HepG2 (cell line): ENCODE data around the gene TLL2. TPM values are rescaled to one million over a fixed set of nuclear protein-coding genes. Genes with fewer than 3 reads are reported as not detected.

Source experiments
- ATAC-seq: fragments of 200-7000 bp; cut with Tn5 transposase; 3 replicates; pipeline ENCODE4 v1.9.1; 2020; ENCODE audit warnings: mild to moderate bottlenecking, moderate library complexity
- BruUV-seq: library from RNA; stranded (reverse); fragments of 400-500 nt; replicated peaks from 2 replicates; lab custom pipeline; 2021; lab: Mats Ljungman, UMichigan
- CTCF ChIA-PET: fragments of 300-600 bp; formaldehyde crosslinking; extraction: SDS; loops from one replicate; lab custom pipeline; 2021; ENCODE audit warnings: low total read pairs, inconsistent platforms, low intra/inter-chr PET ratio; lab: Yijun Ruan, JAX
- POLR2A ChIA-PET: fragments of 350-600 bp; sonication (Branson Sonifier 250); formaldehyde crosslinking; loops from one replicate; lab custom pipeline; 2020; ENCODE audit warnings: antibody characterized with exemption, inconsistent platforms; lab: Yijun Ruan, JAX
- DNase-seq: peaks from one replicate; pipeline ENCODE4 v3.0.0-alpha.2; 2015; ENCODE audit warnings: low spot score
- FAIRE-seq: peaks from 3 replicates; lab custom pipeline; 2011; peaks lifted over from hg19 to GRCh38; lab: Jason Lieb, UNC
- H2AFZ ChIP-seq: one replicate; pipeline ENCODE4 v1.6.1; 2011; ENCODE audit warnings: low read length, inconsistent platforms
- H3K27ac ChIP-seq: fragments of 300-600 bp; 3 replicates; pipeline ENCODE4 v1.8.0; 2011; ENCODE audit warnings: mixed run types, mild to moderate bottlenecking, mixed read lengths, low read length, inconsistent platforms; ENCODE audit not compliant: insufficient read depth; ENCODE audit errors: extremely low read length
- H3K27me3 ChIP-seq, 2 experiments: fragments of 200-600 bp in 1 of 2; 2 replicates in 1 of 2; 3 replicates in 1 of 2; pipeline versions ENCODE4 v1.6.0 to v1.8.0; 2011; ENCODE audit warnings: low read length in 2 of 2, mild to moderate bottlenecking in 2 of 2, moderate library complexity in 2 of 2, inconsistent platforms in 1 of 2; ENCODE audit not compliant: insufficient read depth in 2 of 2, control insufficient read depth in 1 of 2
- H3K36me3 ChIP-seq, 2 experiments: fragments of 200-600 bp in 1 of 2; replicated peaks in 1 of 2; 2 replicates in 1 of 2; 3 replicates in 1 of 2; pipeline versions ENCODE4 v1.5.1 to v1.8.0; 2011; ENCODE audit warnings: low read length in 2 of 2, inconsistent platforms in 1 of 2; ENCODE audit not compliant: insufficient read depth in 2 of 2, control insufficient read depth in 1 of 2
- H3K4me1 ChIP-seq: 2 replicates; pipeline ENCODE4 v1.5.1; 2012; ENCODE audit warnings: low read length, inconsistent platforms; ENCODE audit not compliant: insufficient read depth
- H3K4me2 ChIP-seq: 2 replicates; pipeline ENCODE4 v1.6.0; 2011; ENCODE audit warnings: low read depth, low read length, inconsistent platforms
- H3K4me3 ChIP-seq, 3 experiments: fragments of 200-600 bp in 1 of 3; sonication (generic), shearing (Covaris generic) in 1 of 3; replicated peaks in 1 of 3; 2 replicates each; pipeline ENCODE4 v1.5.1; 2011 to 2016; ENCODE audit warnings: low read length in 3 of 3, inconsistent platforms in 2 of 3, low read depth in 2 of 3, mild to moderate bottlenecking in 2 of 3, control low read depth in 1 of 3, mixed read lengths in 1 of 3; ENCODE audit not compliant: insufficient read depth in 1 of 3
- H3K79me2 ChIP-seq: one replicate; pipeline ENCODE4 v1.6.1; 2011; ENCODE audit warnings: low read length, inconsistent platforms; ENCODE audit not compliant: insufficient read depth
- H3K9ac ChIP-seq: 2 replicates; pipeline ENCODE4 v1.6.0; 2011; ENCODE audit warnings: mild to moderate bottlenecking, low read depth, low read length, inconsistent platforms; ENCODE audit not compliant: insufficient read depth
- H3K9me3 ChIP-seq: 2 replicates; pipeline ENCODE4 v1.5.1; 2012; ENCODE audit warnings: mild to moderate bottlenecking, low read length
- H4K20me1 ChIP-seq: 2 replicates; pipeline ENCODE4 v1.6.0; 2011; ENCODE audit warnings: inconsistent platforms, mild to moderate bottlenecking, low read length, moderate library complexity; ENCODE audit not compliant: insufficient read depth
- ARID5B ChIP-seq: IDR thresholded peaks from 2 replicates; pipeline ENCODE4 v1.4.0; 2020; ENCODE audit warnings: mild to moderate bottlenecking, missing genetic modification reagents
- ATRX ChIP-seq: sonication (generic); formaldehyde crosslinking; IDR thresholded peaks from 2 replicates; pipeline ENCODE4 v1.4.0; 2020; ENCODE audit warnings: missing genetic modification reagents, borderline replicate concordance
- CTCF ChIP-seq: sonication (generic); formaldehyde crosslinking; IDR thresholded peaks from 2 replicates; pipeline ENCODE4 v1.5.0; 2020; ENCODE audit warnings: mild to moderate bottlenecking, missing genetic modification reagents, moderate library complexity
- FOXP4 ChIP-seq: sonication (generic); formaldehyde crosslinking; IDR thresholded peaks from 2 replicates; pipeline ENCODE4 v1.4.0; 2020; ENCODE audit warnings: missing genetic modification reagents
- KDM2A ChIP-seq: sonication (generic); formaldehyde crosslinking; IDR thresholded peaks from 2 replicates; pipeline ENCODE4 v1.4.0; 2020; ENCODE audit warnings: low read depth, missing genetic modification reagents, borderline replicate concordance
- PATZ1 ChIP-seq: sonication (generic); formaldehyde crosslinking; IDR thresholded peaks from 2 replicates; pipeline ENCODE4 v1.4.0; 2020; ENCODE audit warnings: missing genetic modification reagents
- RAD21 ChIP-seq: fragments of 450-650 bp; formaldehyde crosslinking; IDR thresholded peaks from 2 replicates; pipeline ENCODE4 v1.5.0; 2020; ENCODE audit warnings: mild to moderate bottlenecking
- SALL1 ChIP-seq: sonication (generic); formaldehyde crosslinking; IDR thresholded peaks from 2 replicates; pipeline ENCODE4 v1.8.0; 2022; ENCODE audit warnings: mild to moderate bottlenecking, missing genetic modification reagents
- SMC3 ChIP-seq: IDR thresholded peaks from 2 replicates; pipeline ENCODE4 v1.6.1; 2011; ENCODE audit warnings: low read length, improper control_type of control experiment
- STAG1 ChIP-seq: sonication (generic); formaldehyde crosslinking; IDR thresholded peaks from 2 replicates; pipeline ENCODE4 v1.4.0; 2020; ENCODE audit warnings: missing genetic modification reagents
- TBX2 ChIP-seq: sonication (generic); formaldehyde crosslinking; IDR thresholded peaks from 2 replicates; pipeline ENCODE4 v1.5.0; 2020; ENCODE audit warnings: missing genetic modification reagents, mild to moderate bottlenecking, borderline replicate concordance
- XRCC5 ChIP-seq: fragments of 200-400 bp; formaldehyde crosslinking; optimal IDR thresholded peaks from 2 replicates; pipeline ENCODE3; 2017; ENCODE audit warnings: mild to moderate bottlenecking, low read length
- WGBS: methylation state at CpG from one replicate; pipeline ENCODE4 v1.1.6; 2017; ENCODE audit warnings: low lambda C conversion rate; 5-methylcytosine and 5-hydroxymethylcytosine counted together
- in situ Hi-C: cut with HindIII; loops from 2 replicates; pipeline ENCODE4 v1.10.0; 2017; ENCODE audit warnings: low pct_unique_long_range_greater_than_20kb; ENCODE audit not compliant: extremely low pct_ligation_motif_present
- intact Hi-C: fragments of 100-400 bp; cut with micrococcal nuclease; formaldehyde crosslinking; loops from one replicate; pipeline ENCODE4 v1.10.0; 2022; ENCODE audit not compliant: unreplicated experiment
- polyA plus RNA-seq, 8 experiments: library from polyadenylated mRNA; depleted of rRNA in 3 of 8; stranded (reverse) in 7 of 8; unstranded in 1 of 8; fragments of >200 nt; fragmentation: Illumina TruSeq in 4 of 8; extraction: Trizol in 4 of 8; gene quantifications; 2 replicates each; pipeline versions ENCODE4 v1.2.1 to v1.2.3, GENCODE V29; 2011 to 2016; ENCODE audit warnings: low read depth in 4 of 8, missing spikeins in 1 of 8, mixed read lengths in 1 of 8; ENCODE audit not compliant: insufficient read depth in 1 of 8
- total RNA-seq, 5 experiments: library from RNA; depleted of rRNA; stranded (reverse); fragments of >200 nt; fragmentation: Illumina TruSeq; extraction: Trizol; gene quantifications; 2 replicates each; pipeline ENCODE4 v1.2.3, GENCODE V29; 2016; ENCODE audit warnings: low read depth in 1 of 5

TLL2 gene
- total and polyA plus RNA-seq, 2 of the 13 experiments (the other 11 are each of a cell fraction or from before 2014, with no cell fraction given): 0.09 TPM; not detected in 1

- Histone ChIP-seq H3K9me3 (no peaks in the 10 kb centered on the region), H3K79me2 (no peaks in the 10 kb centered on the region), H3K9ac (no peak overlapping the region), H3K27me3 (peaks cover 7 to 82% of the 10 kb centered on the region in 2 experiments), H4K20me1 (no peaks in the 10 kb centered on the region), H3K36me3 (no peaks in the 10 kb centered on the region), H3K4me3 (peak overlapping the region in 1 of 3 experiments; percentile 20; a peak in 1 of 6 replicates), H3K4me2 (0 out of 2 replicates have a peak overlapping the region, but pooled peaks have one; percentile 34), H3K27ac (no peak overlapping the region), H3K4me1 (no peaks in the 10 kb centered on the region), H2AFZ (no peak overlapping the region)
- POLR2A ChIA-PET: no interaction called here
- peak; percentile 41 for DNase-seq
- in situ Hi-C loops: loop anchor here (5.0 to 10.0 kb wide), 2 partner anchors 116 to 349 kb away; partner anchors contain the start of gene TLL2
- intact Hi-C loops: loop anchor here (1.0 kb wide), 1 partner anchor 117 kb away; the partner anchor contains the start of gene TLL2
- peak; percentile 73 for FAIRE-seq
- TF ChIP-seq RAD21 (CRISPR knock-in tag) (peak; percentile 71), TBX2 (no peak), SALL1 (CRISPR knock-in tag) (0 out of 2 replicates have a peak, but pooled peaks have one; percentile 24), FOXP4 (no peak), XRCC5 (peak; percentile 27), PATZ1 (CRISPR knock-in tag) (peak; percentile 30; the same call in 1 of the 2 replicates), KDM2A (CRISPR knock-in tag) (0 out of 2 replicates have a peak, but pooled peaks have one; percentile 32), CTCF (CRISPR knock-in tag) (peak; percentile 84), STAG1 (CRISPR knock-in tag) (peak; percentile 79), SMC3 (peak; percentile 52), ATRX (no peak), ARID5B (CRISPR knock-in tag) (0 out of 2 replicates have a peak, but pooled peaks have one; percentile 19)
- BruUV-seq: no TSS peak
- 11% methylated on average over 24 of the region's 24 CpGs for WGBS
- CTCF ChIA-PET: interaction anchor here (1.0 to 1.8 kb wide), 3 partner anchors 115 to 160 kb away, joined by 3 to 10 read pairs (median 6); partner anchors contain the start of gene TLL2
- peak; percentile 92 for ATAC-seq
These were observed 117.5 kb downstream of the TLL2 start for GRCh38 chr10:96395931-96396877.
